NB4 (cell line): ENCODE measurements around the gene TBC1D9.

Source experiments
- DNase-seq: peaks from one replicate; pipeline ENCODE4 v3.0.0; 2010; ENCODE audit warnings: low read depth
- H3K4me3 ChIP-seq: one replicate; pipeline ENCODE4 v1.5.1; 2011; ENCODE audit warnings: mild to moderate bottlenecking, low read depth, low read length, moderate library complexity
- MYC ChIP-seq: IDR thresholded peaks from 2 replicates; pipeline ENCODE4 v1.6.1; 2011; ENCODE audit warnings: low read depth, low read length
- POLR2A ChIP-seq: IDR thresholded peaks from 2 replicates; pipeline ENCODE4 v1.6.1; 2011; ENCODE audit warnings: mild to moderate bottlenecking; ENCODE audit not compliant: insufficient read length; ENCODE audit errors: extremely low read depth
- TF ChIP-seq, protein P1 (sequence below): IDR thresholded peaks from 2 replicates; pipeline ENCODE4 v1.6.1; 2011; ENCODE audit warnings: low read depth, low read length
- TF ChIP-seq, protein P2 (sequence below): IDR thresholded peaks from one replicate; pipeline ENCODE4 v1.5.1; 2012; ENCODE audit warnings: low read depth, low read length

TBC1D9 gene

DNA sequence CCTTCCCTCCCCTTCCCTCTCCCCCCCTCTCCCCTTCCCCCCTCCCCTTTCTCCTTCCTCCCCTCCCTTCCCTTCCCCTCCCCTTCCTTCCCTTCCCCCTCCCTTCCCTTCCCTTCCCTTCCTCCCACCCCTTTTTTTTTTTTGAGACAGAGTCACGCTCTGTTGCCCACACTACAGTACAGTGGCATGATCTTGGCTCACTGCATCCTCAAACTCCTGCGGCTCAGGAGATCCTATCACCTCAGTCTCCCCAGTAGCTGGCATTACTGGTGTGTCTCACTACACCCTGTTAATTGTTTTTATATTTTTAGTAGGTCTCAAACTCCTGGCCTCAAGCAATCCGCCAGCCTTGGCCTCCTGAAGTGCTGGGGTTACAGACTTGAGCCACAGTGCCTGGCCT lies 66.6 kb downstream of the TBC1D9 start:
- DNase-seq, result no peak
- H3K4me3 ChIP-seq, result no peak overlapping the region
- TF ChIP-seq, protein P1, sequence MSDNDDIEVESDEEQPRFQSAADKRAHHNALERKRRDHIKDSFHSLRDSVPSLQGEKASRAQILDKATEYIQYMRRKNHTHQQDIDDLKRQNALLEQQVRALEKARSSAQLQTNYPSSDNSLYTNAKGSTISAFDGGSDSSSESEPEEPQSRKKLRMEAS, result no peak
- TF ChIP-seq, protein P2, sequence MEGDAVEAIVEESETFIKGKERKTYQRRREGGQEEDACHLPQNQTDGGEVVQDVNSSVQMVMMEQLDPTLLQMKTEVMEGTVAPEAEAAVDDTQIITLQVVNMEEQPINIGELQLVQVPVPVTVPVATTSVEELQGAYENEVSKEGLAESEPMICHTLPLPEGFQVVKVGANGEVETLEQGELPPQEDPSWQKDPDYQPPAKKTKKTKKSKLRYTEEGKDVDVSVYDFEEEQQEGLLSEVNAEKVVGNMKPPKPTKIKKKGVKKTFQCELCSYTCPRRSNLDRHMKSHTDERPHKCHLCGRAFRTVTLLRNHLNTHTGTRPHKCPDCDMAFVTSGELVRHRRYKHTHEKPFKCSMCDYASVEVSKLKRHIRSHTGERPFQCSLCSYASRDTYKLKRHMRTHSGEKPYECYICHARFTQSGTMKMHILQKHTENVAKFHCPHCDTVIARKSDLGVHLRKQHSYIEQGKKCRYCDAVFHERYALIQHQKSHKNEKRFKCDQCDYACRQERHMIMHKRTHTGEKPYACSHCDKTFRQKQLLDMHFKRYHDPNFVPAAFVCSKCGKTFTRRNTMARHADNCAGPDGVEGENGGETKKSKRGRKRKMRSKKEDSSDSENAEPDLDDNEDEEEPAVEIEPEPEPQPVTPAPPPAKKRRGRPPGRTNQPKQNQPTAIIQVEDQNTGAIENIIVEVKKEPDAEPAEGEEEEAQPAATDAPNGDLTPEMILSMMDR, result no peak
- TF ChIP-seq POLR2A (no peak), MYC (no peak)

DNA sequence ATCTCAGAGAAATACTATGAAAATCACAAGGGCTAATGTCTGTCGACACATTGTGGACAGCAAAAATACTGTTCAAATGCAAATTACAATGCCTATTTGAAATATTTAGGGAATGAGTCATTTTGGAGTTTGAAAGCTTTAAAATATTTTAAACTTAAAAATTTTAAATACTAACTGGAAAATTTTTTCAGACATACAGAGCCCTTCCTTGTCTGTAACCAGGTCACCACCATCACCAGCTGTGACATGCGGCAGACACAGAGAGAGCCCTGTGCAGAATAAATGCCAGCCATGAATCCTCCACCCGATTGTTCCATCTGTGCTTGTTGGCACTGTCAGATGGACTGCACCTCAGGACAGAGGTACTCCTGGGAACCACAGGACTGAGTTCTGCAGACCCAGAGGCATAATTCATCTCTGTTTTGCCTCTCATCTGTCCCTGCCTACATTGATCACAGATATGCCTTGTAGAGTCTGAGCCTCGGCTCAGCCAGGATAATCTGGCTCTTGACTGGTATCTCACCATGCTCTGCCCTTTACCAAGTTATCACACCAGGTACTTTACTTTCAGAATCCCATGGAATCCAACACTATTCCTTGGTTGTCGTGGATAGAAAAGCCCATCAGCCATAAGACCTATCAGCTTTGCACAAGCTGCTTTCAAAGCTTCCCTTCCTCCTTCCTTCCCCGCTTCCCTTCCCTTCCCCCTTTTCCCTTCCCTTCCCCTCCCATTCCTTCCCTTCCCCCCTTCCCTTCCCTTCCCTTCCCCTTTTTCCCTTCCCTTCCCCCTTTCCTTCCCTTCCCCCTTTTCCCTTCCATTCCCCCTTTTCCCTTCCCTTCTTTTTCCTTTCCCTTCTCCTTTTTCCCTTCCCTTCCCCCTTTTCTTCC lies 67.2 kb downstream of the TBC1D9 start:
- DNase-seq, result no peak
- TF ChIP-seq POLR2A, result no peak
- no peak for TF ChIP-seq MYC
- TF ChIP-seq, protein P1, result no peak
- TF ChIP-seq, protein P2, result no peak
- no peak overlapping the region for H3K4me3 ChIP-seq

DNA sequence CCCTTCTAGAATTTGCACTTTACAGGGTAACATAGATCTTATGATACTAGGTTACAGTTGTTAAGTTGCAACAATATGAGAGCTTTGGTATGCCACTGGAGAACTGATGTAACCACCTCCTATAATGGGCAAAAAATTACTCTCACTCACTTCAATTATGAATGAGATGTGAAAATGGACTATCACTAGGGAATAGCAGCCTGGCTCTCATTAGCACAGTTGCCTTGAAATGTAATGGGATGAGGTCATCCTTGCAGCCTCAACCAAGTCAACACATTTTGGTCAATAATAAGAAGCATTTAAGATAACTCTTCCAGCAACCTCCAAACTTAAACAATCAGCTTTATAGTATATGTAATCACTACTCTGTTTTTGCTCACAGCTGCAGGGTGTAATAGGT lies 69.4 kb downstream of the TBC1D9 start:
- no peak overlapping the region for H3K4me3 ChIP-seq
- DNase-seq, result no peak
- TF ChIP-seq, protein P2, result no peak
- TF ChIP-seq POLR2A, result no peak
- TF ChIP-seq MYC, result no peak
- TF ChIP-seq, protein P1, result no peak

DNA sequence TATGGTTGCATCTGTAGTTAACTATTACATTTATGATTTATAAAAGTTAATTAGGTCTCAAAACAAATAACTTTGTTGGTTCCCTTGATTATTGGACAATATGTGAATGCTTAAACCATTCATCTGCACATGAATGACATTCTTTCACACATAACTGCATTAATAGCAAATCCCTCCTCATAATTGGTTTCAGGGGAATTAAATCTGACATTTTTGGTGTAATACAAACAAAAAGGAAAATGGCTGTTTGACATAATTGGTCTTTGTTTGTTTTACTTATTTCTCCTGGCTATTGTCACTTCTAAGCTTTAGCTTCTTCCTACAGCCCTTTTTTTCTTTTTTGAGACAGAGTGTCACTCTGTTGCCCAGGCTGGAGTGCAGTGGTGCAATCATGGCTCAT lies 71.9 kb downstream of the TBC1D9 start:
- TF ChIP-seq, protein P2, result no peak
- TF ChIP-seq, protein P1, result no peak
- TF ChIP-seq POLR2A, result no peak
- TF ChIP-seq MYC, result no peak
- no peak overlapping the region for H3K4me3 ChIP-seq
- DNase-seq, result no peak

DNA sequence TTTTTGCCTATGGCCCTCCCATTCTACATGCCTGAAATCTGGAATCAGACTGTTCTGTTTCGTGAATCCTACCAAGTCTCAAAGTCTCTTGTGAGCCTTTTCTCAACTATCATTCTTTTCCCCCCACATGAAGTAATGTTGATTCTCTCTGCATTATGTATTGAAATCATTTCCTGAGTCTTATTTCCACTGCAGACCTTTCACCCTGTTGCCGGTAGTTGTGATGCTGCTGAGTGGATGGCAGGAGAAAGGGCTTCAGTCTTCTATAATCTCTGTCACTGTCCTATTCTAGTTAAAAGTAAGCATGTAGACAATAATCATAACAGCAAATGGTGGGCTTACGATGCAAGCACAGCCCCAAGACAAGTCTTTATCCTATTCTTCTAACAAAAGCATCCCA lies 75.0 kb downstream of the TBC1D9 start:
- no peak overlapping the region for H3K4me3 ChIP-seq
- DNase-seq, result no peak
- TF ChIP-seq, protein P1, result no peak
- TF ChIP-seq, protein P2, result no peak
- TF ChIP-seq POLR2A (no peak), MYC (no peak)
